K562 (cell line): ENCODE results near the gene PDIA2. TPM values are rescaled to one million over a fixed set of nuclear protein-coding genes. Genes with fewer than 3 reads are reported as not detected.
A peak's percentile ranks its signal among the peaks of the same experiment; 100 is the strongest.

Experiments
- ATAC-seq: fragments of 200-7000 bp; cut with Tn5 transposase; 3 replicates; pipeline ENCODE4 v1.9.1; 2020; ENCODE audit warnings: moderate library complexity
- BruUV-seq: library from RNA; stranded (reverse); fragments of 400-500 nt; replicated peaks from 2 replicates; lab custom pipeline; 2021; lab: Mats Ljungman, UMichigan
- CTCF ChIA-PET: fragments of 300-600 bp; formaldehyde crosslinking; extraction: SDS; loops from one replicate; lab custom pipeline; 2021; ENCODE audit warnings: low intra/inter-chr PET ratio; lab: Yijun Ruan, JAX
- POLR2A ChIA-PET: fragments of 300-600, 350-650 bp; sonication (Branson Sonifier 250); formaldehyde crosslinking; extraction: SDS; loops from one replicate; lab custom pipeline; 2021; ENCODE audit warnings: antibody characterized with exemption, inconsistent platforms; lab: Yijun Ruan, JAX
- DNase-seq, 4 experiments: peaks; one replicate each; pipeline versions ENCODE4 v3.0.0 to v3.0.0-alpha.2; 2011 to 2018; ENCODE audit warnings: low spot score in 3 of 4, mixed read lengths in 3 of 4; ENCODE audit errors: extremely low read depth in 1 of 4
- FAIRE-seq: peaks from 2 replicates; lab custom pipeline; 2011; peaks lifted over from hg19 to GRCh38; lab: Jason Lieb, UNC
- H2AFZ ChIP-seq: 2 replicates; pipeline ENCODE4 v1.6.0; 2011; ENCODE audit warnings: low read depth, low read length, control low read depth, inconsistent platforms
- H3K27ac ChIP-seq: fragments of 200-600 bp; 3 replicates; pipeline ENCODE4 v1.8.0; 2011; ENCODE audit warnings: low read depth, mild to moderate bottlenecking, control low read depth, inconsistent platforms, low read length, moderate library complexity, mixed read lengths; ENCODE audit errors: extremely low read depth
- H3K27me3 ChIP-seq, 2 experiments: fragments of 300-600 bp in 1 of 2; 2 replicates in 1 of 2; 3 replicates in 1 of 2; pipeline versions ENCODE4 v1.6.0 to v1.8.0; 2011; ENCODE audit warnings: inconsistent platforms in 2 of 2, low read length in 2 of 2, mild to moderate bottlenecking in 1 of 2, mixed read lengths in 1 of 2, moderate library complexity in 1 of 2; ENCODE audit not compliant: control insufficient read depth in 2 of 2, insufficient read depth in 2 of 2
- H3K36me3 ChIP-seq: fragments of 300-600 bp; 3 replicates; pipeline ENCODE4 v1.8.0; 2011; ENCODE audit warnings: mild to moderate bottlenecking, low read length, inconsistent platforms; ENCODE audit not compliant: control insufficient read depth, insufficient read depth
- H3K4me1 ChIP-seq, 2 experiments: fragments of 200-600 bp in 1 of 2; replicated peaks in 1 of 2; 2 replicates in 1 of 2; 3 replicates in 1 of 2; pipeline versions ENCODE4 v1.5.1 to v1.8.0; 2011; ENCODE audit warnings: inconsistent platforms in 2 of 2, low read length in 2 of 2, mild to moderate bottlenecking in 1 of 2, mixed read lengths in 1 of 2, moderate library complexity in 1 of 2; ENCODE audit not compliant: control insufficient read depth in 2 of 2, insufficient read depth in 2 of 2
- H3K4me2 ChIP-seq: 2 replicates; pipeline ENCODE4 v1.6.1; 2011; ENCODE audit warnings: low read length, control low read depth, inconsistent platforms, mixed read lengths; ENCODE audit not compliant: insufficient read depth
- H3K4me3 ChIP-seq: fragments of 200-600 bp; sonication (generic), shearing (Covaris generic); 2 replicates; pipeline ENCODE4 v1.5.1; 2016; ENCODE audit warnings: control low read depth, inconsistent platforms
- H3K79me2 ChIP-seq: fragments of 200-600 bp; 3 replicates; pipeline ENCODE4 v1.8.0; 2011; ENCODE audit warnings: low read length, inconsistent platforms; ENCODE audit not compliant: control insufficient read depth, insufficient read depth
- H3K9ac ChIP-seq, 2 experiments: 2 replicates each; pipeline versions ENCODE4 v1.6.0 to v1.6.1; 2011; ENCODE audit warnings: low read depth in 2 of 2, low read length in 2 of 2, control low read depth in 1 of 2, inconsistent platforms in 1 of 2, mild to moderate bottlenecking in 1 of 2, mixed read lengths in 1 of 2; ENCODE audit not compliant: insufficient read depth in 1 of 2
- H3K9me1 ChIP-seq: one replicate; pipeline ENCODE4 v1.6.0; 2011; ENCODE audit warnings: inconsistent platforms, mild to moderate bottlenecking, low read length, moderate library complexity; ENCODE audit not compliant: control insufficient read depth, insufficient read depth
- H3K9me3 ChIP-seq: replicated peaks from 2 replicates; pipeline ENCODE4 v1.5.1; 2011; ENCODE audit warnings: low read depth, low read length, inconsistent platforms; ENCODE audit not compliant: control insufficient read depth, insufficient read depth
- H4K20me1 ChIP-seq: replicated peaks from 2 replicates; pipeline ENCODE4 v1.6.1; 2011; ENCODE audit warnings: low read length, inconsistent platforms, mixed read lengths; ENCODE audit not compliant: control insufficient read depth, insufficient read depth
- DMBX1 ChIP-seq: fragments of 250-450 bp; sonication (Bioruptor Pico); IDR thresholded peaks from 2 replicates; pipeline ENCODE4 v1.8.0; 2022; ENCODE audit warnings: inconsistent platforms, mild to moderate bottlenecking, moderate library complexity, borderline replicate concordance
- MGA ChIP-seq: fragments of 450-650 bp; IDR thresholded peaks from 2 replicates; pipeline ENCODE4 v1.6.1; 2016; ENCODE audit warnings: mild to moderate bottlenecking, moderate library complexity
- ZNF444 ChIP-seq: fragments of 250-450 bp; sonication (Bioruptor Pico); IDR thresholded peaks from 2 replicates; pipeline ENCODE4 v1.4.0; 2020; ENCODE audit warnings: mild to moderate bottlenecking, moderate library complexity
- WGBS: fragments of 100-300 bp; shearing (Covaris generic); methylation state at CpG from one replicate; pipeline ENCODE4 v1.1.6; 2016; ENCODE audit warnings: low coverage, mixed read lengths; ENCODE audit not compliant: insufficient coverage; ENCODE audit errors: missing lambda C conversion rate; 5-methylcytosine and 5-hydroxymethylcytosine counted together
- in situ Hi-C: fragments of 300-500 bp; cut with MboI; formaldehyde crosslinking; loops from 4 replicates; pipeline ENCODE4 v1.15.0; 2018; ENCODE audit warnings: inconsistent platforms, mixed read lengths
- intact Hi-C: fragments of 100-400 bp; cut with micrococcal nuclease; formaldehyde crosslinking; loops from 2 replicates; pipeline ENCODE4 v1.14.2; 2022
- polyA plus RNA-seq, 8 experiments: library from polyadenylated mRNA; depleted of rRNA in 4 of 8; stranded (reverse) in 5 of 8; unstranded in 3 of 8; fragments of >200 nt; fragmentation: Nextera tagmentation in 2 of 8; fragmentation: Illumina TruSeq in 1 of 8; extraction: Ambion mirVana in 2 of 8; extraction: Trizol in 1 of 8; gene quantifications; 2 replicates each; pipeline versions ENCODE4 v1.2.1 to v1.2.3, GENCODE V29; 2011 to 2014; ENCODE audit warnings: inconsistent platforms in 1 of 8, missing spikeins in 1 of 8
- total RNA-seq, 7 experiments: library from RNA; depleted of rRNA in 6 of 7; stranded (reverse); fragments of >200 nt in 6 of 7; fragmentation: Illumina TruSeq in 2 of 7; extraction: Trizol in 2 of 7; gene quantifications; 2 replicates each; pipeline versions ENCODE4 v1.2.1 to v1.2.3, GENCODE V29; 2011 to 2021; ENCODE audit warnings: low replicate concordance in 1 of 7
- TF ChIP-seq, protein P1 (sequence below): sonication (generic); formaldehyde crosslinking; IDR thresholded peaks from 2 replicates; pipeline ENCODE4 v1.8.1; 2023; ENCODE audit warnings: mild to moderate bottlenecking, missing genetic modification reagents
- TF ChIP-seq, protein P2 (sequence below): fragments of 250-450 bp; sonication (Bioruptor Pico); IDR thresholded peaks from 2 replicates; pipeline ENCODE4 v1.5.0; 2022; ENCODE audit warnings: mild to moderate bottlenecking

Gene PDIA2
- total and polyA plus RNA-seq, 9 of the 15 experiments (the other 6 are each of a cell fraction or from before 2014, with no cell fraction given), result 0.13 to 0.92 (median 0.23) TPM; not detected in 4

- H3K36me3 ChIP-seq, result no peaks in the 10 kb centered on the region
- H3K4me1 ChIP-seq, result peaks cover 0 to 67% of the 10 kb centered on the region in 2 experiments; a peak in 2 of 5 replicates
- FAIRE-seq (no peak), DNase-seq (no peak), ATAC-seq (no peak)
- no peak overlapping the region for H2AFZ ChIP-seq
- in situ Hi-C loops (no loop called here), intact Hi-C loops (no loop called here)
- no peak overlapping the region for H3K4me2 ChIP-seq
- H3K27ac ChIP-seq, result no peak overlapping the region
- ChIA-PET POLR2A (no interaction called here), CTCF (no interaction called here)
- no peaks in the 10 kb centered on the region for H3K27me3 ChIP-seq
- BruUV-seq, result no TSS peak
- no peaks in the 10 kb centered on the region for H3K9me1 ChIP-seq
- no peaks in the 10 kb centered on the region for H3K9me3 ChIP-seq
- H4K20me1 ChIP-seq, result no peaks in the 10 kb centered on the region
- WGBS, result 62% methylated on average over 15 of the region's 58 CpGs
- no peak overlapping the region for H3K9ac ChIP-seq
- H3K4me3 ChIP-seq, result no peak overlapping the region
- no peaks in the 10 kb centered on the region for H3K79me2 ChIP-seq
- TF ChIP-seq, protein P1, sequence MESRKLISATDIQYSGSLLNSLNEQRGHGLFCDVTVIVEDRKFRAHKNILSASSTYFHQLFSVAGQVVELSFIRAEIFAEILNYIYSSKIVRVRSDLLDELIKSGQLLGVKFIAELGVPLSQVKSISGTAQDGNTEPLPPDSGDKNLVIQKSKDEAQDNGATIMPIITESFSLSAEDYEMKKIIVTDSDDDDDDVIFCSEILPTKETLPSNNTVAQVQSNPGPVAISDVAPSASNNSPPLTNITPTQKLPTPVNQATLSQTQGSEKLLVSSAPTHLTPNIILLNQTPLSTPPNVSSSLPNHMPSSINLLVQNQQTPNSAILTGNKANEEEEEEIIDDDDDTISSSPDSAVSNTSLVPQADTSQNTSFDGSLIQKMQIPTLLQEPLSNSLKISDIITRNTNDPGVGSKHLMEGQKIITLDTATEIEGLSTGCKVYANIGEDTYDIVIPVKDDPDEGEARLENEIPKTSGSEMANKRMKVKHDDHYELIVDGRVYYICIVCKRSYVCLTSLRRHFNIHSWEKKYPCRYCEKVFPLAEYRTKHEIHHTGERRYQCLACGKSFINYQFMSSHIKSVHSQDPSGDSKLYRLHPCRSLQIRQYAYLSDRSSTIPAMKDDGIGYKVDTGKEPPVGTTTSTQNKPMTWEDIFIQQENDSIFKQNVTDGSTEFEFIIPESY, result peak; percentile 52; the same call in 1 of the 2 replicates
- TF ChIP-seq, protein P2, sequence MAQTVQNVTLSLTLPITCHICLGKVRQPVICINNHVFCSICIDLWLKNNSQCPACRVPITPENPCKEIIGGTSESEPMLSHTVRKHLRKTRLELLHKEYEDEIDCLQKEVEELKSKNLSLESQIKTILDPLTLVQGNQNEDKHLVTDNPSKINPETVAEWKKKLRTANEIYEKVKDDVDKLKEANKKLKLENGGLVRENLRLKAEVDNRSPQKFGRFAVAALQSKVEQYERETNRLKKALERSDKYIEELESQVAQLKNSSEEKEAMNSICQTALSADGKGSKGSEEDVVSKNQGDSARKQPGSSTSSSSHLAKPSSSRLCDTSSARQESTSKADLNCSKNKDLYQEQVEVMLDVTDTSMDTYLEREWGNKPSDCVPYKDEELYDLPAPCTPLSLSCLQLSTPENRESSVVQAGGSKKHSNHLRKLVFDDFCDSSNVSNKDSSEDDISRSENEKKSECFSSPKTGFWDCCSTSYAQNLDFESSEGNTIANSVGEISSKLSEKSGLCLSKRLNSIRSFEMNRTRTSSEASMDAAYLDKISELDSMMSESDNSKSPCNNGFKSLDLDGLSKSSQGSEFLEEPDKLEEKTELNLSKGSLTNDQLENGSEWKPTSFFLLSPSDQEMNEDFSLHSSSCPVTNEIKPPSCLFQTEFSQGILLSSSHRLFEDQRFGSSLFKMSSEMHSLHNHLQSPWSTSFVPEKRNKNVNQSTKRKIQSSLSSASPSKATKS, result no peak
- TF ChIP-seq ZNF444 (CRISPR knock-in tag), result no peak
- TF ChIP-seq MGA, result no peak
- no peak for TF ChIP-seq DMBX1
Observed at GRCh38 chr16:275041-275641, 7.8 kb upstream of the PDIA2 start.
